DND-41 (cell line): ENCODE results near the gene TRPM3.

Experiments
- CTCF ChIP-seq: IDR thresholded peaks from 2 replicates; pipeline ENCODE4 v1.5.1; 2012; ENCODE audit warnings: borderline replicate concordance, low read length, moderate library complexity, mild to moderate bottlenecking; ENCODE audit not compliant: poor library complexity, severe bottlenecking; ENCODE audit errors: extremely low read depth
- EZH2 ChIP-seq: IDR thresholded peaks from 3 replicates; pipeline ENCODE4 v1.6.1; 2012; ENCODE audit warnings: borderline replicate concordance, low read depth, mild to moderate bottlenecking, moderate library complexity, low read length, inconsistent platforms; ENCODE audit not compliant: severe bottlenecking

DNA sequence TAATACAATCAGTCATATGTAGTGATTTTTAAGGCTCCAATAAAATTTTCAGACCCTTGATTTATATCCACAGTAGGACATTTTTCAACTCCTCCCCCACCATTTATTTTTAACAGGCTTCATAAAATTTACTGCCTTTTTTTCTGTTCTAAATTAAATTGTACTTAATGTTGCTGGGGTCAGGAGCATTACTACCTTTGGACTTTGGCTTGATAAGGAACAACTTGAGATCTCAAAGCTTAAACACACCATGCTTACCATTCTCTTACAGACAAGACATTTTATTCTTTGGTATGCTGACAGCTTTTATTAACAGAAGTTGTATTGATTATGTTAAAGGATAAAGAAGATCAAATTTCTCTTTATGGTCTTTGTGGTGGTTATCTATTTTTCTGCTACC, 30.5 kb downstream of the TRPM3 start:
- no peak for TF ChIP-seq CTCF
- no peak for TF ChIP-seq EZH2
